ENCODE results near the gene CDH4. TPM values are rescaled to one million over a fixed set of nuclear protein-coding genes. Genes with fewer than 3 reads are reported as not detected.

CDH4 gene
- total and polyA plus RNA-seq, 2 of the 4 experiments (the other 2 are of a cell fraction): 1.6 to 3.5 TPM

DNA sequence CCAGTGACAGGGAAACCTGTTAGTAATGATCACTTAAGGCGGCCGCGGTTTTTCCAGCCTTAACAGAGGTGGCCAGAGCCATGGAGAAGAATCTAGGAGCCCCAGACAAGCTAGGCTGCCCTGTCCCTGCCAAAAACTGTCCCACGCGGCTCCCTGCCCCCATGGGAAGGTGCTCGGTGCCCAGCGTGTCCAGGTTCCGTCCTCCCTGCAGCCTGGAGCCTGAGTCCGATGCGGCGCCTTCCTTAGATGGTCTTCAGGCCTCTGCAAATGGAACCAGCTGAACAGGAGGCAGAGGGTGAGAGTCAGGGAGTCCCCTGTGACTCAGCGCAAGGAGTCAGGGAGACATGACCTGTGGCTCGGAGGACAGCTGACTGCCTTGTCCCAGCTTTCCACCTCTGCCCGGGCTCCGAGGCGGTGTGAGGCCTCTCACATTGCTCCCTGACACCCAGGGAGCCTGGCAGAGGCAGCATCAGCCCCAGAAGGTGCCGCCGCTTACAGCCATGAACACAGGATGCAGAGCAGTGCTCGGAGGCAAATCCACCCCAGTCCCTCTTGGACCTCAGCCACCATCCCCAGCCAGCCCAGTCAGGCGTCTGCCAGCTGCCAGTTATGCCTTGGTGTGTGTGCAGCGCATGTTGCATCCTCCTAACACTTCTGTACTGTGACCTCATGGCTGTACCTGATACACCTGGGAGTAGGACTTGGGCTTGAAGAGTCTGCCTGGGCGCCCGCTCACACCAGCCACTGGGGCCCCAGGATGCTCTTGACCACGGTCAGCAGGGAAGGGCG, 377.7 kb downstream of the CDH4 start:
- Histone ChIP-seq H3K9me1 (ENCODE audit: insufficient read depth, low read length) (no peaks in the 10 kb centered on the region), H3K4me1 (ENCODE audit: control insufficient read depth, insufficient read depth, low read length) (no peaks in the 10 kb centered on the region), H3K4me2 (ENCODE audit: low read depth, low read length) (no peak overlapping the region), H4K20me1 (ENCODE audit: insufficient read depth, low read length) (no peaks in the 10 kb centered on the region), H3K4me3 (ENCODE audit: insufficient read depth, low read depth, low read length) (no peak overlapping the region), H3K9ac (ENCODE audit: low read depth, low read length) (no peak overlapping the region), H3K27ac (ENCODE audit: insufficient read depth, low read length) (no peak overlapping the region), H3K4ac (ENCODE audit: low read depth, low read length) (no peak overlapping the region), H3K56ac (ENCODE audit: extremely low read depth, insufficient read depth, low read length) (no peak overlapping the region), H3K79me1 (ENCODE audit: low read depth in 1 of 2, low read length in 2 of 2) (no peaks in the 10 kb centered on the region), H3K9me3 (ENCODE audit: control insufficient read depth, insufficient read depth, low read length) (no peaks in the 10 kb centered on the region), H2BK15ac (ENCODE audit: low read depth, low read length) (no peak overlapping the region), H2AK9ac (replicated peaks; ENCODE audit: low read depth, low read length, poor library complexity) (no peak overlapping the region), H3K23ac (ENCODE audit: low read depth, low read length) (no peak overlapping the region), H2AFZ (replicated peaks; ENCODE audit: low read length, poor library complexity) (no peak overlapping the region), H3K27me3 (ENCODE audit: control insufficient read depth, insufficient read depth, low read length) (no peaks in the 10 kb centered on the region; the same call in 1 of the 2 replicates), H2BK5ac (ENCODE audit: low read depth, low read length, poor library complexity, severe bottlenecking) (no peak overlapping the region), H3K36me3 (ENCODE audit: control insufficient read depth, insufficient read depth, low read length) (no peaks in the 10 kb centered on the region), H3K18ac (ENCODE audit: low read depth, low read length) (no peak overlapping the region), H4K91ac (ENCODE audit: insufficient read depth, low read depth, low read length) (no peak overlapping the region), H3K14ac (replicated peaks; ENCODE audit: low read depth, low read length) (no peak overlapping the region), H2BK120ac (ENCODE audit: low read depth, low read length) (no peak overlapping the region), H4K8ac (ENCODE audit: low read depth in 2 of 2, low read length in 2 of 2) (no peak overlapping the region), H4K5ac (ENCODE audit: low read depth, low read length) (no peak overlapping the region), H2AK5ac (ENCODE audit: low read depth, low read length) (no peak overlapping the region), H2BK20ac (ENCODE audit: low read depth, low read length) (no peak overlapping the region)
- ChIA-PET POLR2A (ENCODE audit: unreplicated experiment) (no interaction called here), CTCF (no interaction called here)
- TF ChIP-seq, protein P1, sequence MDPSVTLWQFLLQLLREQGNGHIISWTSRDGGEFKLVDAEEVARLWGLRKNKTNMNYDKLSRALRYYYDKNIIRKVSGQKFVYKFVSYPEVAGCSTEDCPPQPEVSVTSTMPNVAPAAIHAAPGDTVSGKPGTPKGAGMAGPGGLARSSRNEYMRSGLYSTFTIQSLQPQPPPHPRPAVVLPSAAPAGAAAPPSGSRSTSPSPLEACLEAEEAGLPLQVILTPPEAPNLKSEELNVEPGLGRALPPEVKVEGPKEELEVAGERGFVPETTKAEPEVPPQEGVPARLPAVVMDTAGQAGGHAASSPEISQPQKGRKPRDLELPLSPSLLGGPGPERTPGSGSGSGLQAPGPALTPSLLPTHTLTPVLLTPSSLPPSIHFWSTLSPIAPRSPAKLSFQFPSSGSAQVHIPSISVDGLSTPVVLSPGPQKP (IDR thresholded peaks at IDR 0.05; ENCODE audit: borderline replicate concordance, low read depth, low read length): no peak
- TF ChIP-seq, protein P2, sequence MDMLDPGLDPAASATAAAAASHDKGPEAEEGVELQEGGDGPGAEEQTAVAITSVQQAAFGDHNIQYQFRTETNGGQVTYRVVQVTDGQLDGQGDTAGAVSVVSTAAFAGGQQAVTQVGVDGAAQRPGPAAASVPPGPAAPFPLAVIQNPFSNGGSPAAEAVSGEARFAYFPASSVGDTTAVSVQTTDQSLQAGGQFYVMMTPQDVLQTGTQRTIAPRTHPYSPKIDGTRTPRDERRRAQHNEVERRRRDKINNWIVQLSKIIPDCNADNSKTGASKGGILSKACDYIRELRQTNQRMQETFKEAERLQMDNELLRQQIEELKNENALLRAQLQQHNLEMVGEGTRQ (IDR thresholded peaks at IDR 0.05; ENCODE audit: low read depth, low read length): no peak
- TF ChIP-seq SMC3 (IDR thresholded peaks at IDR 0.05; ENCODE audit: low read depth, low read length) (no peak), FOS (IDR thresholded peaks at IDR 0.05; ENCODE audit: low read depth, low read length) (no peak), NFE2L2 (IDR thresholded peaks at IDR 0.05; ENCODE audit: low read depth, low read length) (no peak), CEBPB (IDR thresholded peaks at IDR 0.05; ENCODE audit: low read depth, low read length) (no peak), MXI1 (IDR thresholded peaks at IDR 0.05; ENCODE audit: borderline replicate concordance, low read depth, low read length) (no peak), CTCF (conservative IDR thresholded peaks at IDR 0.05; ENCODE audit: low read depth, low read length) (no peak), POLR2A (IDR thresholded peaks at IDR 0.05; ENCODE audit: low read depth, low read length) (no peak), BHLHE40 (IDR thresholded peaks at IDR 0.05; ENCODE audit: low read depth, low read length) (no peak), CHD1 (IDR thresholded peaks at IDR 0.05; ENCODE audit: low read depth, low read length) (no peak), RFX5 (IDR thresholded peaks at IDR 0.05; ENCODE audit: low read depth, low read length) (no peak), RAD21 (IDR thresholded peaks at IDR 0.05; ENCODE audit: low read length) (no peak), RCOR1 (IDR thresholded peaks at IDR 0.05; ENCODE audit: insufficient replicate concordance, low read length) (no peak), MAFK (IDR thresholded peaks at IDR 0.05; ENCODE audit: low read depth, low read length) (no peak), MAZ (IDR thresholded peaks at IDR 0.05; ENCODE audit: borderline replicate concordance, low read depth, low read length) (no peak)
- 52% methylated on average over 8 of the region's 25 CpGs; no CpG with 5 or more reads in 1 of the 2 experiments for WGBS, 2 experiments (ENCODE audit: extremely low coverage in 2 of 2, insufficient read length in 1 of 2)
- ATAC-seq (ENCODE audit: low read depth): peak; percentile 11; the same call in 1 of the 2 replicates
- no TSS peak for BruUV-seq (replicated peaks)
- in situ Hi-C loops (cut with MboI; ENCODE audit: low sequenced_read_pairs) (no loop called here), intact Hi-C loops (cut with micrococcal nuclease) (no loop called here), dilution Hi-C loops (cut with HindIII; ENCODE audit: low sequenced_read_pairs, unreplicated experiment) (no loop called here)
- no peak for DNase-seq

Measured in IMR-90 (cell line).